Liver (tissue), 2 donors: ENCODE results near the gene MOGAT2.

Source experiments
- ATF3 ChIP-seq: IDR thresholded peaks from 2 replicates; pipeline ENCODE4 v1.6.1; 2016; ENCODE audit warnings: antibody characterized with exemption
- GABPA ChIP-seq, 2 donors: IDR thresholded peaks in 1 of 2; conservative IDR thresholded peaks in 1 of 2; 2 replicates each; pipeline ENCODE4 v1.6.1; 2016; ENCODE audit warnings: antibody characterized with exemption in 2 of 2, mild to moderate bottlenecking in 1 of 2, moderate library complexity in 1 of 2
- RXRA ChIP-seq, 2 donors: IDR thresholded peaks; 2 replicates each; pipeline ENCODE4 v1.6.1; 2017 to 2018; ENCODE audit warnings: antibody characterized with exemption in 2 of 2, mild to moderate bottlenecking in 1 of 2
- TAF1 ChIP-seq: conservative IDR thresholded peaks from 2 replicates; pipeline ENCODE4 v1.6.1; 2016; ENCODE audit warnings: antibody characterized with exemption, mild to moderate bottlenecking
- YY1 ChIP-seq: IDR thresholded peaks from 2 replicates; pipeline ENCODE4 v1.6.1; 2016; ENCODE audit warnings: antibody characterized with exemption, mild to moderate bottlenecking
- ZBTB33 ChIP-seq: IDR thresholded peaks from 2 replicates; pipeline ENCODE4 v1.6.1; 2016; ENCODE audit warnings: antibody characterized with exemption
- donor health status: healthy.

GRCh38 chr11:75673977-75674582 lies 43.6 kb upstream of the MOGAT2 start:
- TF ChIP-seq TAF1 (no peak), YY1 (no peak), GABPA (IDR thresholded peaks at IDR 0.05 in 1 of 2, conservative IDR thresholded peaks at IDR 0.05 in 1 of 2) (no peak), ATF3 (no peak), ZBTB33 (no peak), RXRA (IDR thresholded peaks at IDR 0.05) (no peak)
